PFSK-1 (cell line): Measurements from ENCODE around the gene PIK3R1.

Experiments used
- FOXP2 ChIP-seq: optimal IDR thresholded peaks from 2 replicates; pipeline ENCODE3; 2011; ENCODE audit warnings: borderline replicate concordance, control low read depth, inconsistent platforms; ENCODE audit not compliant: insufficient read depth; ENCODE audit errors: extremely low read length, extremely low read depth
- POLR2AphosphoS5 ChIP-seq: IDR thresholded peaks from 2 replicates; pipeline ENCODE4 v1.6.1; 2012; ENCODE audit warnings: low read depth, mild to moderate bottlenecking, control low read depth, low read length, moderate library complexity
- REST ChIP-seq, 2 experiments: IDR thresholded peaks; 2 replicates each; pipeline versions ENCODE4 v1.6.1 to v1.8.0; 2011 to 2012; ENCODE audit warnings: low read depth in 2 of 2, low read length in 2 of 2, control low read depth in 1 of 2, inconsistent platforms in 1 of 2, mild to moderate bottlenecking in 1 of 2, moderate library complexity in 1 of 2; ENCODE audit not compliant: insufficient read depth in 1 of 2
- SIN3A ChIP-seq: IDR thresholded peaks from 2 replicates; pipeline ENCODE4 v1.6.1; 2012; ENCODE audit warnings: mild to moderate bottlenecking, low read length, moderate library complexity, borderline replicate concordance; ENCODE audit not compliant: insufficient read depth
- TAF1 ChIP-seq: IDR thresholded peaks from 2 replicates; pipeline ENCODE4 v1.6.1; 2012; ENCODE audit warnings: low read length, control low read depth, borderline replicate concordance; ENCODE audit not compliant: insufficient read depth

PIK3R1 gene

GRCh38 chr5:68189171-68189570, 26.4 kb upstream of the PIK3R1 start:
- no peak for TF ChIP-seq REST (IDR thresholded peaks at IDR 0.05; ENCODE audit: insufficient read depth in 1 of 2, low read depth in 2 of 2, low read length in 2 of 2)
- TF ChIP-seq TAF1, result no peak

- TF ChIP-seq FOXP2 (no peak), SIN3A (no peak), POLR2AphosphoS5 (no peak), TAF1 (no peak), REST (IDR thresholded peaks at IDR 0.05; ENCODE audit: insufficient read depth in 1 of 2, low read depth in 2 of 2, low read length in 2 of 2) (no peak)
Observed at GRCh38 chr5:68189613-68190012, 25.9 kb upstream of the PIK3R1 start.

- TF ChIP-seq FOXP2 (no peak), SIN3A (no peak), TAF1 (no peak), POLR2AphosphoS5 (no peak), REST (IDR thresholded peaks at IDR 0.05; ENCODE audit: insufficient read depth in 1 of 2, low read depth in 2 of 2, low read length in 2 of 2) (no peak)
Observed at GRCh38 chr5:68190619-68191018, 24.9 kb upstream of the PIK3R1 start.

- no peak for TF ChIP-seq POLR2AphosphoS5
- TF ChIP-seq REST (IDR thresholded peaks at IDR 0.05; ENCODE audit: insufficient read depth in 1 of 2, low read depth in 2 of 2, low read length in 2 of 2), result no peak
- no peak for TF ChIP-seq FOXP2
- TF ChIP-seq TAF1, result no peak
- no peak for TF ChIP-seq SIN3A
Observed at GRCh38 chr5:68191083-68191791, 24.3 kb upstream of the PIK3R1 start.

- no peak for TF ChIP-seq SIN3A
- TF ChIP-seq FOXP2, result no peak
- no peak for TF ChIP-seq TAF1
- TF ChIP-seq POLR2AphosphoS5, result no peak
- no peak for TF ChIP-seq REST (IDR thresholded peaks at IDR 0.05; ENCODE audit: insufficient read depth in 1 of 2, low read depth in 2 of 2, low read length in 2 of 2)
Observed at GRCh38 chr5:68192679-68193060, 22.9 kb upstream of the PIK3R1 start.
